ENCODE data around the gene RPS19. TPM values are rescaled to one million over a fixed set of nuclear protein-coding genes. Genes with fewer than 3 reads are reported as not detected.

RPS19 gene
- 2,743 and 2,797 TPM in 2 replicates for total RNA-seq

GRCh38 chr19:41859618-41860418, at the start of gene RPS19:
Gene RPS19 (plus strand): TSS chr19:41860255. CDS start chr19:41860775, 520 bp downstream.
- intact Hi-C loops (cut with micrococcal nuclease), result loop anchor here (1.0 to 5.0 kb wide), 5 partner anchors 11 to 217 kb away; partner anchors contain the start of genes RABAC1 and ZNF574

GRCh38 chr19:41810301-41810700, 49.8 kb upstream of the RPS19 start:
- intact Hi-C loops (cut with micrococcal nuclease), result no loop called here

GRCh38 chr19:41811036-41811435, 49.0 kb upstream of the RPS19 start:
- intact Hi-C loops (cut with micrococcal nuclease), result no loop called here

GRCh38 chr19:41811981-41812380, 48.1 kb upstream of the RPS19 start:
- intact Hi-C loops (cut with micrococcal nuclease), result no loop called here

GRCh38 chr19:41813911-41814310, 46.1 kb upstream of the RPS19 start:
- intact Hi-C loops (cut with micrococcal nuclease), result no loop called here

DNA sequence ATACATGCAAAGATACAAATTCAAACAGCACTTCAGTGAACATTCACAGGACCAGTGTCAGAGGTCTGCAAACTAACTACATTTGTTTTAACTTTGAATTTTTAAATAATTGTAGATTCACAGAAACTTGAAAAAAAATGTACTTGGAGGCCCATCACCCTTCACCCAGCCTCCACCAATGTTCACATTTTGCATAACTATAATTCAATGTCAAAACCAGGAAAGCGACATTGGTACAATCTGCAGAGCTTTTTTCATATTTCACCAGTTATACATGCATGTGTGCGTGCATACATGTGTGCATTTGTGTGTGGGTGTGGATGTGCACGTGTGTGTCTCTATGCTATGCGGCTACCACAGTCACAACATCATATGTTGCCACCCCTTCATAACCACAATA, 44.8 kb upstream of the RPS19 start:
- intact Hi-C loops (cut with micrococcal nuclease), result no loop called here

DNA sequence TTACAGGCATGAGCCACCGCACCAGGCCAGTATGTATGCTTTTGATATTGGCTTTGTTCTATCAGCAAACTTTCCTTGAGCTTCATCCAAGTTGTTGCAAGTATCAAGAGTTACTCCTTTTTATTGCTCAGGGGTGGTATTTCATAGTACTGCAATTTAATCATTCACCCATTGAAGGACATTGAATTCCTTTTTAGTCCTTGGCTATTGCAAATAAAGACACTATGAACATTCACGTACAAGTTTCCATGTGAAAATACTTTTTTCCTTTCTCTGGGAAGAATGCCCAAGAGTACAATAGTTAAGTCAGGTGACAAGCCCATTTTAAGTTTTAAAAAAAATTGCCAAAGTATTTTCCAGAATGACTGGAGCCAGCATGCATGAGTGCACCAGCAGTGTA, 43.3 kb upstream of the RPS19 start:
- intact Hi-C loops (cut with micrococcal nuclease), result no loop called here

DNA sequence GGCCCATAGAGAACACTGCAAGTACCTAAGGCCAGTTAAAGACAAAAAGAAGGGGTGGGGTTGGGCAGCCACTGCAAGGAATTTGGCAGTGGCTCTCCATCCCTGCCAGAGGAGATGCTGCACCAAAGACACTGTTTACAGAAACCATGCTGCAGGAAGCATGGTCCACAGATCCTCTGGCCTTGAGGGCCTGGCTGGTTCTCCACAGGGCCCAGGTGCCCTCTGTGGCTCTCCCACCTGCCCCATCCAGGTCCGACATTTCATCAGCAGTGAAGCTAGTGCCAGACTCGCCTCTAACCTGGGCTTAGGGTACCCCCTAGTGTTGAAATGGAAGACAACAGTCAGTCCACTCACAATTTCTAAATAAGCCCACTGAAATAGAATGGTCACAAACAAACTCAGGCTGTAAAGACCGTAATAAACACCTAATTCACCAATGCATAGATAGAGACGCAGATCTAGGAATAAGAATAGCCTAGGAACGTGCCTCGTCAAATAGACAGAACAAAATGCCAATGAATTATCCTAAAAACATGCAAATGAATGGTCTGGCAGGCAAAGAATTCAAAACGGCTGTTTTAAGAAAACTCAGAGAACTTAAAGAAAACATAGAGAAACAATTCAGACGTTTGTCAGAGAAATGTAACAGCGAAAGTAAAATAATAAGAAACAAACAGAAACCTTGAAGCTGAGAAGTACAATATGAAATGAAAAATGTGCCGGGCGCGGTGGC, 38.9 kb upstream of the RPS19 start:
- intact Hi-C loops (cut with micrococcal nuclease), result loop anchor here (1.0 kb wide), 1 partner anchor 26 kb away; no protein-coding TSS in a partner anchor

- intact Hi-C loops (cut with micrococcal nuclease), result no loop called here
Observed at GRCh38 chr19:41837981-41838708, 21.9 kb upstream of the RPS19 start.

DNA sequence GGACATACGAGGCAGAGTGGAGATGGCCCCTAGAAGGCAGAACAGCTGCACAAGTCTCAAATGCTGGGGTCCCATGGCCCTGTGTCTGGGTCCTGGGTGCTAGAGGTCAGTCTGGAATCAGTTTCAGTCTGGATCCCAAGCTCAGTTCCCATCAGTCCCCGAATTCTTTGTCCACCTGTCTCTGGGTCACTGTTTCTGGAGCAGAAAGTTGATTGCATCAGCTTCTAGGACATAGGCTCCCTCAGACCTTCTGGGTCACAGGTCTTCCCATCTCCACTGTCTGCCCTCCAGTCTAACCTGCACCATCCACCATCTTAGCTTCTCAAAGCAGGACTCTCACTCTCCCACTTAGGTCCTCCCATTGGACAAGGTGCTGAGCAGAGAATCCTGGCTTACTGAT, 20.8 kb upstream of the RPS19 start:
- intact Hi-C loops (cut with micrococcal nuclease), result no loop called here

GRCh38 chr19:41843371-41843770, 16.7 kb upstream of the RPS19 start:
- intact Hi-C loops (cut with micrococcal nuclease), result no loop called here

- intact Hi-C loops (cut with micrococcal nuclease), result no loop called here
Observed at GRCh38 chr19:41844601-41845000, 15.5 kb upstream of the RPS19 start, which contains the start of gene LYPD4. Gene LYPD4 (minus strand): TSS chr19:41844683. CDS start chr19:41839285, 5,398 bp downstream.

DNA sequence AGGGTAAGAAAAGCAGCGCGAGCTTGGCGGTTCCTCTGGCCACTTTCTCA, 15.2 kb upstream of the RPS19 start, which contains the start of gene DMRTC2:
DMRTC2 (plus strand) TSS at position 42 of the 50 bp plus-strand sequence. CDS start 2,387 bp downstream, outside the sequence.
- intact Hi-C loops (cut with micrococcal nuclease), result no loop called here

DNA sequence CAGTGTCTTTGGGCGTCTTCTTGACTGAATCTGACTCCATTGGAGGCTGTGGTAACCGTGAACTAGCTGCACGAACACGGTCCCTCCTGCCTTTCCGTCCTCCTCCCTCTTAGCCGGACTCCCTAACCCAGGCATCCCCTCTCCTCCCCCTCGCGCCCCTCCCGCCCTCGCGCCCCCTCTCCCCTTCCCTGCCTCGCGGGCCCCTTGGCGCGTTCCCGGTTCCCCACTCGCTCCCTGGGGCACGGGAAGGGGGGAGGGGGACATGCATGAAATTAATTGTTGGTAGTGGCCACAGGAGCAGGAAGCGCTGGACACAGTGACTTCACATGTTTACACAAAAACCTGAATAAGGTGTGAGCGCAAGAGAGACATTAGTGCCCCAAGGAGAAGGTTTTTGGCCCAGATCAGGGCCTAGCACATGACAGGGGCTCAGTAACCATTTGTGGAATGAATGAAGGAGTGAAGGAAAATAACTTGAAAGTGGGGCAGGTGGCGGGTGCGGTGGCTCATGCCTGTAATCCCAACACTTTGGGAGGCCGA, 14.9 kb upstream of the RPS19 start:
- intact Hi-C loops (cut with micrococcal nuclease), result no loop called here

DNA sequence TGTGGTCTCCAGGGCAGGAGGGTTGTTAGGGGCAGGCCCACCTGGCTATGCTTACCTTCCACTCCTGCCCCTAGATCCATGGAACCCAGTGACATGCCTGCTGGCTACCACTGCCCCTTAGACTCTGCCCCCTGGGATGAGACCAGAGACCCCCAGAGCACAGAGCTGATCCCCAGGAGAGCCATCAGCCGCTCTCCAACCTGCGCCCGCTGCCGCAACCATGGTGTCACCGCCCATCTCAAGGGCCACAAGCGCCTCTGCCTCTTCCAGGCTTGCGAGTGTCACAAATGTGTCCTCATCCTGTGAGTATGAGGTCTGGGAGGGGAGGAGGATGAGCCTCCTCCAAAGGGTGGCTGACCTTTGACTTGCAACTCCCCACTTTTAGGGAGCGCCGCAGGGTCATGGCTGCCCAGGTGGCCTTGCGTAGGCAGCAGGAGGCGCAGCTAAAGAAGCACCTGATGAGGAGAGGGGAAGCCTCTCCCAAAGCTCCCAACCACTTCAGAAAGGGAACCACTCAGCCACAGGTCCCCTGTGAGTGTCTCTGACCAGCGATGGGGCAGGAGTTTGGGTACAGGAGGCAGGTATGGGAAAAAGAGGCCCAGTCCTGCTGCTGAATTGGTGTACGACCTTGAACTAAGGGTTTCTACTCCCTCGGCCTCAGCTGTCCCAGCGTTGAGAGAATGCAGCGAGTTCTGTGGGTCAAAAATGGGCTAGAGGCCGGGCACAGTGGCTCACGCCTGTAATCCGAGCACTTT, 12.5 kb upstream of the RPS19 start:
- intact Hi-C loops (cut with micrococcal nuclease), result no loop called here

- intact Hi-C loops (cut with micrococcal nuclease), result no loop called here
Observed at GRCh38 chr19:41848666-41849065, 11.4 kb upstream of the RPS19 start.

DNA sequence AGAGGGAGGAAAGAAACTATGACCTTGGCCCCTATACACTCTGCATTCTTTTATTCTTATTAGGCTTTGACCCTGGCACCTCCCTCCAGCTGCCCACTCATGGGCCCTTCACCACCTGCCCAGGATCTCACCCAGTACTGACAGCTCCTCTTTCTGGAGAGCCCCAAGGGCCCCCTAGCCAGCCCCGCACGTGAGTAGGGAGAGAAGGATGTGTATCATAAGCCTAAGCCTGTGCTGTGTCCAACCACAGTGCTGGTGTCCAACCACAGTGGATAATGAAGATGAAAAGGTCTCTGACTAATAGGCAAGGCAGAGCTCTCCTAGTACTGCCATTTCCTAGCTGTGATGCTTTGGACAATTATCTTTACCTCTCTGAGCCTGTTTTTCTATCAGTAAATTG, 11.0 kb upstream of the RPS19 start:
- intact Hi-C loops (cut with micrococcal nuclease), result no loop called here

DNA sequence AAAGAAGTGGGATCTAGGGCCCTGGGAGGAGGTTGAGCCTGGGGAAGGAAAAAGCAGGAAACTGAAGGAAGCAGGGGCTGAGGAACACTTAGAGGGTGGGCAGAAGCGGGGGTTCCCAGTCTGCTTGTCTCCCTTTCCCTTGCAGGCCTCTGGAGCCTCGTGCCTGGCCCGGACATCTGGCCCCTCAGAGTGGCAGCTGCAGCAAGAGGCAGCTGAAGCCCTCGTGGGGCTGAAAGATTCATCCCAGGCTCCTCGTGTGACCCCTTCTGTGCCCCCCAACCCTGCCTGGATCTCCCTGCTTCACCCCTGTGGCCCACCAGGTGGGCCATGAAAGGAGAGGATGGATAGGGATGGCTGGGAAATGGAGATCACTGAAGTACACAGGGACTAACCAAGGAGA, 9.7 kb upstream of the RPS19 start:
- intact Hi-C loops (cut with micrococcal nuclease), result no loop called here

DNA sequence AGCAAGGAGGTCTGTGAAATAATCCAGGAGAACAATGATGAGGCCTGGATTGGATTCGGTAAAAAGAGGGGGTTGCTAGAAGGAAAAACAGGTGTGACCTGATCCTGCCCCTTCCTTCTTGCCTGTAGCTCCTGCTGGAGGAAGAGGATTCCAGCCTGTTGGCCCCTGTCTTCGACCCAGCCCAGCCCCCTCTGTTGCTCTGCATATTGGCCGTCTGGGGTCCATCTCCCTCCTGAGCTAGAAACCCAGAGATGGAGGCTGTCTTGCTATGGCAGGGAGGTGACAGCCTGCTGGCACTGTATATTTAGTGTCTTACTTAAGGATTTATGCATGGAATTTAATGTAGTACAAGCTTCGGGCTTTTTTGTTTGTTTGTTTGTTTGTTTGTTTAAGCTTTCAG, 8.6 kb upstream of the RPS19 start:
- intact Hi-C loops (cut with micrococcal nuclease), result no loop called here

DNA sequence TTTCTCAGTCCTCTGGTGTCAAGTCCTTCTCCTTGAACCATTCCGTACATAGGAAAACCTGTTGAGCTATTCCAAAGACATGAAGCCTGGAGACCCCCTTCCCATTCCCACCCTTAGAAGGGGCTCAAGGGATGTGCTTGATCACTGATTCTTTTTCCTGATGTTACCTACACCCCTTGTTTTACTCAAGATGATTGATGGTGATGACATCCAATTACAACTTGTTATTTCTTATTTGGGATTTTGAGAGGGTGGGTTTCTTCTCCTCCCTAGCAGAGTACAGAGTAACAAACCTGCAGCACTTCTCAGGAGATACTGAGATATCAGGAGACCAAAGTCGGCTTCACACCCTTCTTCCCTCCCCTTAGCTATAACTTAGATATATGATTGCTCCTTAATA, 6.7 kb upstream of the RPS19 start:
- intact Hi-C loops (cut with micrococcal nuclease), result no loop called here

DNA sequence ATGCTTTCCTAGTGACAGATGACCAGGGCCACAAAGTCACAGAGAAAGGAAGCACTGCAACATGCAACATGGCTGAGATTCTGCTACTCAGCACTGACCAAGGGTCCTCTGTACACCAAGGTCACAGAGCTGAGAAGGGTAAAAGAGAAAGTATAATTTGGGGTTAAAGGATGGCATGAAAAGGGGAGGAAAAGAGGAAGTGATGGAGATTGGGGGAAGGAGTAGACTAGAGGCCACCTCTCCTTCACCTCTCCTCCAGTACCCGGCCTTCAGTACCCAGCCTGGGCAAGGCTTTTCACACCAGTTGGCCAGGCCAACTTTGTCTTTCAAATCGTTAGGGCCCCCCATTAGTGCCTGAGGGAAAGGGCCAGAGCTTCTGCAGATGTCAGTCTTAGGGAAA, 6.3 kb upstream of the RPS19 start:
- intact Hi-C loops (cut with micrococcal nuclease), result no loop called here

Data from T-helper 2 cell treated with Interferon-gamma antibody and Interleukin-4, amounts not matched to agents 100 ng/mL and 5 ng/mL, for 36 hours (primary cell).